Measurements from ENCODE around the gene OR6B1.

OR6B1 gene

DNA sequence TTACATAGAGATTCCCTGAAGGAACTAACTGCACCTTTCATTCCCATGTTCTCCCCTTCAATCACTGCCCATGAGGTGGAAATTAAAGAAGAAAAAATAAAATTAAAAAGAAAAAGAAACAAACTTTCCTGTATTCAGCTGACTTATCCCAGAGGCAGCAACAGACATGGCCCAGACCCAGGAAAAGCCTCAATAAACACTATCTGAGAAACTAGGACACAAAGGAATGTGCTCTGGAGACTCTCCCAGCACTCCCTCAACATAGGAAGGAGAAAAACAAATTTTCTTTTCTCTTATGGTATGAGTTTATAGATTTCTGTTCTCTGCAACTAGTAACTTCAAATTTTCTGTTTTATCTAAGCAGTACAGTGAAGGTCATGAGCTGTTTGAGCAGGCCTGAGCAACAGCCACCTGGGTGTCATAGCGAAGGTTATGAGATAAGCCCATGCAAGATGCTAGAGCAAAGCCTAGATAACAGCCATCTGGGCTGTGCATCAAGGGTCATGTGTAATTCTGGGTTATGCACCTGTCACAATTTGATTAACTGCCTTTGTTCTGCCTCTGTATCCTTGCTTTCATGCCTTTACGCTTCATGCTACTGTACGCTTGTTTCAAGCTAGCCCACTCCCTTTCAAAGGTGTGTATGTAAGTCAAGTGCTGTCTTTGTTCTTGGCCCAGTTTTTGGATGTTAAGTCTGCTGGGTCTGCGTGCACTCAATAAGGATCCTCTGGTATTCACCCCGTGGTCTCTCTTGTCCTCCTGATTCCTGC lies 11.0 kb upstream of the OR6B1 start:
- TF ChIP-seq, protein P1, sequence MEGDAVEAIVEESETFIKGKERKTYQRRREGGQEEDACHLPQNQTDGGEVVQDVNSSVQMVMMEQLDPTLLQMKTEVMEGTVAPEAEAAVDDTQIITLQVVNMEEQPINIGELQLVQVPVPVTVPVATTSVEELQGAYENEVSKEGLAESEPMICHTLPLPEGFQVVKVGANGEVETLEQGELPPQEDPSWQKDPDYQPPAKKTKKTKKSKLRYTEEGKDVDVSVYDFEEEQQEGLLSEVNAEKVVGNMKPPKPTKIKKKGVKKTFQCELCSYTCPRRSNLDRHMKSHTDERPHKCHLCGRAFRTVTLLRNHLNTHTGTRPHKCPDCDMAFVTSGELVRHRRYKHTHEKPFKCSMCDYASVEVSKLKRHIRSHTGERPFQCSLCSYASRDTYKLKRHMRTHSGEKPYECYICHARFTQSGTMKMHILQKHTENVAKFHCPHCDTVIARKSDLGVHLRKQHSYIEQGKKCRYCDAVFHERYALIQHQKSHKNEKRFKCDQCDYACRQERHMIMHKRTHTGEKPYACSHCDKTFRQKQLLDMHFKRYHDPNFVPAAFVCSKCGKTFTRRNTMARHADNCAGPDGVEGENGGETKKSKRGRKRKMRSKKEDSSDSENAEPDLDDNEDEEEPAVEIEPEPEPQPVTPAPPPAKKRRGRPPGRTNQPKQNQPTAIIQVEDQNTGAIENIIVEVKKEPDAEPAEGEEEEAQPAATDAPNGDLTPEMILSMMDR (IDR thresholded peaks at IDR 0.05) = no peak
- Mint-ChIP-seq H3K27me3 (ENCODE audit: low read depth, poor library complexity) (peaks cover 7% of the 10 kb centered on the region), H3K36me3 (ENCODE audit: low read depth) (peaks cover 4% of the 10 kb centered on the region), H3K9me3 (peaks cover 22% of the 10 kb centered on the region), H3K4me1 (no peaks in the 10 kb centered on the region), H3K27ac (no peak overlapping the region), H3K4me3 (no peak overlapping the region)
- DNase-seq = no peak

DNA sequence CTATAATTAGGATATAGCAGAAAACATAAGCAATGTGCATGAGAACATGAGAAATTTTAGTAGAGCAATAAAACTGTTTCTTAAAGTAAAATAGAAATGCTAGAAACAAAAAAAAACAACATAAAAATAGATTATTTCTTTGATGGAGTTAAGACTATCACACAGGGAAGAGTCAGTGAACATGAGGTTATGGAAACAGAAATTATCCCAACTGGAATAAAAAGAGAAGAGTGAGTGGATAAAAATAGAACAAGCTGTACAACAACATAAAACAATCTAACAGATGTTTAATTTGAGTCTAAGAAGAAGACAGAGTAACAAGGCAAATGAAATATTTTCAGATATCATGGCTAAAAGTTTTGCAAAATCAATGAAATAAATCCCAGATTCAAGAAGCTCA lies 7.5 kb upstream of the OR6B1 start:
- TF ChIP-seq, protein P1 (IDR thresholded peaks at IDR 0.05) = no peak
- H3K36me3 Mint-ChIP-seq (ENCODE audit: low read depth) = peaks cover 4% of the 10 kb centered on the region
- peaks cover 19% of the 10 kb centered on the region for H3K9me3 Mint-ChIP-seq
- DNase-seq = no peak
- H3K4me1 Mint-ChIP-seq = no peaks in the 10 kb centered on the region
- no peak overlapping the region for H3K4me3 Mint-ChIP-seq
- peaks cover 4% of the 10 kb centered on the region for H3K27me3 Mint-ChIP-seq (ENCODE audit: low read depth, poor library complexity)
- no peak overlapping the region for H3K27ac Mint-ChIP-seq

DNA sequence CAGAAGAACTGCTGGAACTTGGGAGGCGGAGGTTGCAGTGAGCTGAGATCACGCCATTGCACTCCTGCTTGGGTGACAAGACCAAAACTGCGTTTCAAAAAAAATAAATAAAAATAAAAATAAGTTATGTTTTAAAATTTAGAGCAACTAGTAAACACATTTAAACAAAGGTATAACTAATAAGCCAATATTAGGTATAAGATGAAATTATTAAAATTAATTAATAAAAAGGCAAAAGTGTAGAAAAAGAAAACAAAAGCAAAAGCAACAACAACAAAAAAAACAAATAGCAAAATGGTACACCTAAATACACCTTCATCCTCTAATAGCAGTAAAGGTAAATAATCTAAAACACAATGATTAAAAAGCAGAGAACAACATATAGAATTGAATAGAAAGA lies 6.2 kb upstream of the OR6B1 start:
- no peaks in the 10 kb centered on the region for H3K4me1 Mint-ChIP-seq
- TF ChIP-seq, protein P1 (IDR thresholded peaks at IDR 0.05) = no peak
- peaks cover 4% of the 10 kb centered on the region for H3K36me3 Mint-ChIP-seq (ENCODE audit: low read depth)
- no peak for DNase-seq
- peaks cover 17% of the 10 kb centered on the region for H3K9me3 Mint-ChIP-seq
- no peak overlapping the region for H3K4me3 Mint-ChIP-seq
- no peak overlapping the region for H3K27ac Mint-ChIP-seq
- H3K27me3 Mint-ChIP-seq (ENCODE audit: low read depth, poor library complexity) = peaks cover 1% of the 10 kb centered on the region

DNA sequence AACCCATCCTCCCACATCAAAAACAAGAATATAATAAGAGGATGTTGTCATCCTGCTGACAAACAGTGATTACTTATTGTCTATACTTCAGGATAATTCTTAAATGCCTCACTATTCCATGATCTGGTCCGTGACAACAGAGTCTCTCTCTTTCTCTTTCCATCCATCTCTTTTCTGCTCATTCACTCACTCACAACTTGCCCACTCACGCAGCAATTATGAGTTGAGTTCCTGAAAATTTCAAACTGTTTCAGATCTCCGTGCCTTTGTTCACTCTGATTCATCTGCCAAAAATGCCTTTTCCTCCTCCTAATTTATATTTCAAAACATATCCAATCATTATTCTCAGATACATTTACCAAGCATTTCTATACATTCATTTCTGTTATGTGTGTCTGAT lies 1.4 kb downstream of the OR6B1 start:
- no peak for DNase-seq
- Mint-ChIP-seq H3K27me3 (ENCODE audit: low read depth, poor library complexity) (peaks cover 7% of the 10 kb centered on the region), H3K36me3 (ENCODE audit: low read depth) (no peaks in the 10 kb centered on the region), H3K9me3 (no peaks in the 10 kb centered on the region), H3K4me3 (no peak overlapping the region), H3K4me1 (no peaks in the 10 kb centered on the region), H3K27ac (no peak overlapping the region)
- TF ChIP-seq, protein P1 (IDR thresholded peaks at IDR 0.05) = no peak

DNA sequence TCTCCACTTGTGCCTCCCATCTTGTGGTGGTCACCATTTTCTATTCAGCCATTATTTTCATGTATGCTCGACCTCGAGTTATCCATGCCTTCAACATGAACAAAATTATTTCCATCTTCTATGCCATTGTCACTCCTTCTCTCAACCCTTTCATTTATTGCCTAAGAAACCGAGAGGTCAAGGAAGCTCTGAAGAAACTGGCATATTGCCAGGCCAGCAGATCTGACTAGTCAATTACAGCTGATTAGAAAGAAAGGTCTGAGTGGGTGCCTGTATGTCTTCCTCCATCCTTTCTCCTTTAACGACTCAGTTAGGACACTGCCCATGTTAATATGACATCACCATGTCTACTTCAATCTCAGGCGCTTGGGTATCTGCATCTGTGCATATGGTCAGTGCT lies 4.6 kb downstream of the OR6B1 start:
- H3K4me1 Mint-ChIP-seq = no peaks in the 10 kb centered on the region
- TF ChIP-seq, protein P1 (IDR thresholded peaks at IDR 0.05) = no peak

More for the DNA sequence above, 4.6 kb downstream of the OR6B1 start:
- DNase-seq = no peak
- no peak overlapping the region for H3K27ac Mint-ChIP-seq
- peaks cover 6% of the 10 kb centered on the region for H3K36me3 Mint-ChIP-seq (ENCODE audit: low read depth)
- H3K4me3 Mint-ChIP-seq = no peak overlapping the region
- H3K27me3 Mint-ChIP-seq (ENCODE audit: low read depth, poor library complexity) = peaks cover 4% of the 10 kb centered on the region
- H3K9me3 Mint-ChIP-seq = peaks cover 20% of the 10 kb centered on the region
